SK-N-SH (cell line): ENCODE measurements around the gene MAN1A2. TPM values are rescaled to one million over a fixed set of nuclear protein-coding genes. Genes with fewer than 3 reads are reported as not detected.

Experiments
- CTCF ChIA-PET: fragments of 300-600, 350-600 bp; formaldehyde crosslinking; extraction: SDS; loops from one replicate; lab custom pipeline; 2021; lab: Yijun Ruan, JAX
- POLR2A ChIA-PET: fragments of 350-600 bp; sonication (Branson Sonifier 250); formaldehyde crosslinking; extraction: SDS; loops from one replicate; lab custom pipeline; 2020; ENCODE audit warnings: antibody characterized with exemption, inconsistent platforms; lab: Yijun Ruan, JAX
- DNase-seq: peaks from one replicate; pipeline ENCODE4 v3.0.0; 2012
- H2AFZ ChIP-seq: fragments of 200-600 bp; sonication (generic); 2 replicates; pipeline ENCODE4 v1.8.1; 2016; ENCODE audit warnings: antibody characterized with exemption, mild to moderate bottlenecking, low read depth
- H3F3A ChIP-seq: fragments of 200-600 bp; sonication (generic); replicated peaks from 2 replicates; pipeline ENCODE3; 2016; ENCODE audit warnings: antibody characterized with exemption, mild to moderate bottlenecking; ENCODE audit not compliant: insufficient read depth
- H3K27ac ChIP-seq, 2 experiments: fragments of 200-500 bp in 1 of 2; fragments of 200-600 bp in 1 of 2; sonication (Bioruptor generic) in 1 of 2; sonication (generic), shearing (Covaris generic) in 1 of 2; 2 replicates each; pipeline versions ENCODE4 v1.5.1 to v1.6.1; 2014 to 2016; ENCODE audit warnings: low read depth in 2 of 2, inconsistent platforms in 1 of 2, low read length in 1 of 2, mild to moderate bottlenecking in 1 of 2, mixed read lengths in 1 of 2
- H3K27me3 ChIP-seq: fragments of 200-600 bp; sonication (generic), shearing (Covaris generic); 2 replicates; pipeline ENCODE4 v1.6.1; 2016; ENCODE audit warnings: mixed run types; ENCODE audit not compliant: insufficient read depth
- H3K36me3 ChIP-seq, 2 experiments: fragments of 200-500 bp in 1 of 2; fragments of 200-600 bp in 1 of 2; sonication (Bioruptor generic) in 1 of 2; sonication (generic) in 1 of 2; replicated peaks in 1 of 2; 2 replicates each; pipeline versions ENCODE3 to v1.5.1; 2014 to 2016; ENCODE audit warnings: low read length in 1 of 2, mild to moderate bottlenecking in 1 of 2; ENCODE audit not compliant: insufficient read depth in 2 of 2, control insufficient read depth in 1 of 2
- H3K4me1 ChIP-seq, 2 experiments: fragments of 200-500 bp in 1 of 2; fragments of 200-600 bp in 1 of 2; sonication (Bioruptor generic) in 1 of 2; sonication (generic), shearing (Covaris generic) in 1 of 2; 2 replicates each; pipeline versions ENCODE4 v1.5.1 to v1.6.1; 2014 to 2016; ENCODE audit warnings: low read depth in 1 of 2, low read length in 1 of 2, mixed run types in 1 of 2; ENCODE audit not compliant: insufficient read depth in 2 of 2, control insufficient read depth in 1 of 2
- H3K4me2 ChIP-seq: fragments of 200-600 bp; sonication (generic), shearing (Covaris generic); 2 replicates; pipeline ENCODE4 v1.6.1; 2017; ENCODE audit warnings: mixed run types
- H3K4me3 ChIP-seq, 2 experiments: fragments of 200-500 bp in 1 of 2; fragments of 200-600 bp in 1 of 2; sonication (Bioruptor generic) in 1 of 2; sonication (generic), shearing (Covaris generic) in 1 of 2; 2 replicates each; pipeline versions ENCODE4 v1.5.1 to v1.8.1; 2014 to 2016; ENCODE audit warnings: low read depth in 2 of 2, inconsistent platforms in 1 of 2, low read length in 1 of 2, mild to moderate bottlenecking in 1 of 2, mixed read lengths in 1 of 2, moderate library complexity in 1 of 2
- H3K79me2 ChIP-seq: fragments of 200-600 bp; sonication (generic); 2 replicates; pipeline ENCODE4 v1.8.1; 2017; ENCODE audit warnings: mild to moderate bottlenecking; ENCODE audit not compliant: insufficient read depth
- H3K9ac ChIP-seq: fragments of 200-600 bp; sonication (generic); 2 replicates; pipeline ENCODE4 v1.6.1; 2017; ENCODE audit warnings: mixed run types
- H3K9me2 ChIP-seq: fragments of 200-600 bp; sonication (generic); 2 replicates; pipeline ENCODE4 v1.6.1; 2017; ENCODE audit warnings: mixed run types
- H3K9me3 ChIP-seq: fragments of 200-600 bp; sonication (generic); 2 replicates; pipeline ENCODE4 v1.6.1; 2017; ENCODE audit warnings: mixed run types, mild to moderate bottlenecking, moderate library complexity
- H4K20me1 ChIP-seq: fragments of 200-600 bp; sonication (generic); 2 replicates; pipeline ENCODE4 v1.6.1; 2017; ENCODE audit warnings: mild to moderate bottlenecking, mixed run types; ENCODE audit not compliant: insufficient read depth
- CHD2 ChIP-seq: fragments of 150-350 bp; IDR thresholded peaks from 2 replicates; pipeline ENCODE4 v1.6.1; 2018; ENCODE audit warnings: low read length; ENCODE audit not compliant: partially characterized antibody
- IRF3 ChIP-seq: fragments of 150-350 bp; IDR thresholded peaks from 2 replicates; pipeline ENCODE4 v1.6.1; 2016; ENCODE audit warnings: mild to moderate bottlenecking, low read depth, low read length
- NFIC ChIP-seq: IDR thresholded peaks from 2 replicates; pipeline ENCODE4 v1.4.0; 2012; ENCODE audit warnings: borderline replicate concordance
- RAD21 ChIP-seq: IDR thresholded peaks from 2 replicates; pipeline ENCODE4 v1.6.1; 2012; ENCODE audit warnings: mild to moderate bottlenecking, low read length
- RCOR1 ChIP-seq: fragments of 150-350 bp; IDR thresholded peaks from 2 replicates; pipeline ENCODE4 v1.6.1; 2017; ENCODE audit warnings: antibody characterized with exemption, low read length
- REST ChIP-seq: IDR thresholded peaks from 2 replicates; pipeline ENCODE4 v1.6.1; 2012; ENCODE audit warnings: mild to moderate bottlenecking, low read depth, low read length, moderate library complexity
- SMC3 ChIP-seq: IDR thresholded peaks from 2 replicates; pipeline ENCODE4 v1.6.1; 2012; ENCODE audit warnings: low read depth, low read length, improper control_type of control experiment
- TAF1 ChIP-seq: IDR thresholded peaks from 2 replicates; pipeline ENCODE4 v1.6.1; 2012; ENCODE audit warnings: low read depth, mild to moderate bottlenecking, low read length, moderate library complexity, borderline replicate concordance
- TCF12 ChIP-seq: IDR thresholded peaks from 2 replicates; pipeline ENCODE4 v1.4.0; 2012
- USF2 ChIP-seq: fragments of 150-350 bp; IDR thresholded peaks from 2 replicates; pipeline ENCODE4 v1.6.1; 2017; ENCODE audit warnings: antibody characterized with exemption, low read length, low read depth, borderline replicate concordance
- ZBTB33 ChIP-seq: IDR thresholded peaks from 2 replicates; pipeline ENCODE4 v1.4.0; 2012; ENCODE audit warnings: low read depth, borderline replicate concordance
- WGBS: methylation state at CpG from one replicate; pipeline ENCODE4 v1.1.6; 2017; ENCODE audit warnings: low lambda C conversion rate; 5-methylcytosine and 5-hydroxymethylcytosine counted together
- polyA plus RNA-seq, 3 experiments: library from polyadenylated mRNA; depleted of rRNA; stranded (reverse); fragments of >200 nt; gene quantifications; 2 replicates each; pipeline ENCODE4 v1.2.3, GENCODE V29; 2012

MAN1A2 gene
- polyA plus RNA-seq, 1 of the 3 experiments (the other 2 are of a cell fraction), result 6.0 TPM

GRCh38 chr1:117541003-117541402 is 173.8 kb downstream of the MAN1A2 start:
- Histone ChIP-seq H2AFZ (no peak overlapping the region), H3K27ac (no peak overlapping the region), H3K27me3 (no peaks in the 10 kb centered on the region)
- no peak for TF ChIP-seq USF2
- TF ChIP-seq RAD21, result no peak
- no peak for TF ChIP-seq TCF12
- TF ChIP-seq ZBTB33, result no peak
- no peak for TF ChIP-seq IRF3
- TF ChIP-seq REST, result no peak
- TF ChIP-seq RCOR1, result no peak
- TF ChIP-seq SMC3, result no peak
- TF ChIP-seq TAF1, result no peak
- TF ChIP-seq CHD2, result no peak
- TF ChIP-seq NFIC, result no peak
- TF ChIP-seq, all 33 proteins: peak for 0
- ChIA-PET CTCF (interaction anchor here (1.0 to 5.5 kb wide), 4 partner anchors 29 to 218 kb away, joined by 3 to 36 read pairs (median 12); no protein-coding TSS in a partner anchor), POLR2A (no interaction called here)
- 72% methylated on average over 4 of the region's 5 CpGs for WGBS
- no peak for DNase-seq
- Histone ChIP-seq H3K9me2 (no peaks in the 10 kb centered on the region), H3K4me2 (no peak overlapping the region), H3K4me1 (peaks cover 0 to 6% of the 10 kb centered on the region in 2 experiments; a peak in 1 of 4 replicates), H3K79me2 (no peaks in the 10 kb centered on the region), H3K9me3 (no peaks in the 10 kb centered on the region), H3K9ac (no peak overlapping the region), H3K4me3 (no peak overlapping the region), H3K36me3 (no peaks in the 10 kb centered on the region), H3F3A (no peaks in the 10 kb centered on the region), H4K20me1 (no peaks in the 10 kb centered on the region)
